Fibroblast of lung (primary cell): Measurements from ENCODE around the gene PUS10. TPM values are rescaled to one million over a fixed set of nuclear protein-coding genes. Genes with fewer than 3 reads are reported as not detected.
"Not testable (repeated sequence)": the region's sequence is repeated elsewhere in the genome, so short reads cannot be mapped to it uniquely, and the experiment has no call there.

Source experiments
- DNase-seq, 2 donors: peaks; one replicate each; pipeline versions ENCODE4 v3.0.0 to v3.0.0-alpha.2; 2010; ENCODE audit warnings: low read depth in 2 of 2
- H2AFZ ChIP-seq: 2 replicates; pipeline ENCODE4 v1.5.1; 2012; ENCODE audit warnings: low read length, control low read depth, inconsistent platforms
- H3K27ac ChIP-seq: 2 replicates; pipeline ENCODE4 v1.5.1; 2011; ENCODE audit warnings: low read length, control low read depth; ENCODE audit not compliant: insufficient read depth
- H3K27me3 ChIP-seq: 2 replicates; pipeline ENCODE4 v1.5.1; 2011; ENCODE audit warnings: mild to moderate bottlenecking, low read length; ENCODE audit not compliant: control insufficient read depth, insufficient read depth
- H3K36me3 ChIP-seq: 2 replicates; pipeline ENCODE4 v1.5.1; 2011; ENCODE audit warnings: low read length; ENCODE audit not compliant: control insufficient read depth, insufficient read depth
- H3K4me1 ChIP-seq: 2 replicates; pipeline ENCODE4 v1.5.1; 2011; ENCODE audit warnings: low read length; ENCODE audit not compliant: control insufficient read depth, insufficient read depth; ENCODE audit errors: extremely low read depth
- H3K4me2 ChIP-seq: 2 replicates; pipeline ENCODE4 v1.5.1; 2011; ENCODE audit warnings: low read length, control low read depth; ENCODE audit not compliant: insufficient read depth; ENCODE audit errors: extremely low read depth
- H3K4me3 ChIP-seq, 4 experiments: fragments of 200-600 bp in 1 of 4; sonication (generic) in 1 of 4; replicated peaks in 1 of 4; 2 replicates each; pipeline ENCODE4 v1.5.1; 2011 to 2016; ENCODE audit warnings: low read length in 4 of 4, low read depth in 3 of 4, mild to moderate bottlenecking in 3 of 4, control low read depth in 2 of 4, inconsistent platforms in 1 of 4, mixed read lengths in 1 of 4; ENCODE audit not compliant: insufficient read depth in 1 of 4; ENCODE audit errors: control extremely low read depth in 1 of 4
- H3K79me2 ChIP-seq: 2 replicates; pipeline ENCODE4 v1.5.1; 2012; ENCODE audit warnings: mild to moderate bottlenecking, low read length, inconsistent platforms; ENCODE audit not compliant: control insufficient read depth, insufficient read depth
- H3K9ac ChIP-seq: 2 replicates; pipeline ENCODE4 v1.5.1; 2011; ENCODE audit warnings: mild to moderate bottlenecking, low read length, control low read depth; ENCODE audit not compliant: insufficient read depth
- H3K9me3 ChIP-seq: 2 replicates; pipeline ENCODE4 v1.5.1; 2012; ENCODE audit warnings: low read depth, low read length; ENCODE audit not compliant: control insufficient read depth, insufficient read depth
- H4K20me1 ChIP-seq: 2 replicates; pipeline ENCODE4 v1.5.1; 2011; ENCODE audit warnings: low read length; ENCODE audit not compliant: control insufficient read depth, insufficient read depth; ENCODE audit errors: extremely low read depth
- EZH2 ChIP-seq: IDR thresholded peaks from 2 replicates; pipeline ENCODE4 v1.5.1; 2012; ENCODE audit warnings: low read length, control low read depth, mild to moderate bottlenecking; ENCODE audit errors: missing control alignments
- polyA plus RNA-seq, 2 donors: library from polyadenylated mRNA; depleted of rRNA in 1 of 2; stranded (reverse) in 1 of 2; unstranded in 1 of 2; fragments of >200 nt; gene quantifications; 2 replicates each; pipeline ENCODE4 v1.2.1, GENCODE V29; 2011 to 2012; ENCODE audit warnings: missing spikeins in 1 of 2
- total RNA-seq: library from RNA; depleted of rRNA; stranded (reverse); fragments of >200 nt; gene quantifications from 2 replicates; pipeline ENCODE4 v1.2.1, GENCODE V29; 2014
- TF ChIP-seq, protein P1 (sequence below), 2 donors: IDR thresholded peaks in 1 of 2; conservative IDR thresholded peaks in 1 of 2; 1 replicate in 1 of 2; 2 replicates in 1 of 2; pipeline ENCODE4 v1.5.1; 2011 to 2012; ENCODE audit warnings: low read length in 2 of 2, control low read depth in 1 of 2, inconsistent platforms in 1 of 2, low read depth in 1 of 2, mild to moderate bottlenecking in 1 of 2

The PUS10 gene
- total and polyA plus RNA-seq, 2 donors (not counting 1 experiment from before 2014, with no cell fraction given): 6.0 to 9.2 TPM

DNA sequence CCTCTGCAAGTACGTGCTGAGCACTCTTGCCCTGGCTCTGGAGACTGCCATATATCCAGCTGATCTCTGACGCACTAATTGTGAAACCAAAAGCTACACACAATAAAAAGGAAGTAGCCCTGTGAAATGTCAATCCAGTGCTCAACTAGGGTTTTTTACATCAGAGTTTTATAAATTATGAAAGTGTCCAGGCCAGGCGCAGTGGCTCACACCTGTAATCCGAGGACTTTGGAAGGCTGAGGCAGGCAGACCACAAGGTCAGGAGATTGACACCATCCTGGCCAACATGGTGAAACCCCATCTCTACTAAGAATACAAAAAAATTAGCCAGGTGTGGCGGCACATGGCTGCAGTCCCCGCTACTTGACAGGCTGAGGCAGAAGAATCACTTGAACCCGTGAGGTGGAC, 25.1 kb downstream of the PUS10 start:
- H3K4me3 ChIP-seq: no peak overlapping the region
- TF ChIP-seq EZH2: no peak
- TF ChIP-seq, protein P1, sequence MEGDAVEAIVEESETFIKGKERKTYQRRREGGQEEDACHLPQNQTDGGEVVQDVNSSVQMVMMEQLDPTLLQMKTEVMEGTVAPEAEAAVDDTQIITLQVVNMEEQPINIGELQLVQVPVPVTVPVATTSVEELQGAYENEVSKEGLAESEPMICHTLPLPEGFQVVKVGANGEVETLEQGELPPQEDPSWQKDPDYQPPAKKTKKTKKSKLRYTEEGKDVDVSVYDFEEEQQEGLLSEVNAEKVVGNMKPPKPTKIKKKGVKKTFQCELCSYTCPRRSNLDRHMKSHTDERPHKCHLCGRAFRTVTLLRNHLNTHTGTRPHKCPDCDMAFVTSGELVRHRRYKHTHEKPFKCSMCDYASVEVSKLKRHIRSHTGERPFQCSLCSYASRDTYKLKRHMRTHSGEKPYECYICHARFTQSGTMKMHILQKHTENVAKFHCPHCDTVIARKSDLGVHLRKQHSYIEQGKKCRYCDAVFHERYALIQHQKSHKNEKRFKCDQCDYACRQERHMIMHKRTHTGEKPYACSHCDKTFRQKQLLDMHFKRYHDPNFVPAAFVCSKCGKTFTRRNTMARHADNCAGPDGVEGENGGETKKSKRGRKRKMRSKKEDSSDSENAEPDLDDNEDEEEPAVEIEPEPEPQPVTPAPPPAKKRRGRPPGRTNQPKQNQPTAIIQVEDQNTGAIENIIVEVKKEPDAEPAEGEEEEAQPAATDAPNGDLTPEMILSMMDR (conservative IDR thresholded peaks at IDR 0.05 in 1 of 2, IDR thresholded peaks at IDR 0.05 in 1 of 2; ENCODE audit: low read depth in 1 of 2, low read length in 2 of 2): no peak
- no peaks in the 10 kb centered on the region for H3K79me2 ChIP-seq
- no peak overlapping the region for H3K27ac ChIP-seq
- no peak for DNase-seq
- no peaks in the 10 kb centered on the region for H3K36me3 ChIP-seq
- no peaks in the 10 kb centered on the region for H3K4me1 ChIP-seq
- no peaks in the 10 kb centered on the region for H3K9me3 ChIP-seq
- no peak overlapping the region for H3K9ac ChIP-seq
- H3K27me3 ChIP-seq: no peaks in the 10 kb centered on the region
- H2AFZ ChIP-seq: no peak overlapping the region
- no peaks in the 10 kb centered on the region for H4K20me1 ChIP-seq
- no peak overlapping the region for H3K4me2 ChIP-seq

DNA sequence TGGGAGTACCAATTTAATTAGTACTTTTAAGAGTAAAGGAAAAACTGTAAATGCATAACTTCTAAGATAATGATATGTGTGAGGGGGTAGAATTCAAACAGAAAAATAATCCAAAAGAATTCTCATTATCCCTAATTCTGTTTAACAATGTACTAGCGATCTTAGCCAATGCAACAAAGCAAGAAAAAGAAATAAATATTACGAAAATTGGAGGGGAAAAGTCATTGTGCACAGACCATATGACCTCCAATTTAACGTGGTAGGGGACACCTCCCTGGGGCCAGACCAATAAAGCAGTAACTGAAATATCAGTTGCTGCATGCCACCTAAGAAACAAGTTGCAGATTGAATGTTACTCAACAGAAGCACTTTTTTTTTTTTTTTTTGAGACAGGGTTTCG, 26.4 kb downstream of the PUS10 start:
- Histone ChIP-seq H3K9me3 (no peaks in the 10 kb centered on the region), H3K9ac (no peak overlapping the region), H3K4me2 (no peak overlapping the region), H2AFZ (no peak overlapping the region), H3K27me3 (no peaks in the 10 kb centered on the region), H3K4me1 (no peaks in the 10 kb centered on the region), H4K20me1 (no peaks in the 10 kb centered on the region), H3K27ac (no peak overlapping the region), H3K79me2 (no peaks in the 10 kb centered on the region), H3K4me3 (no peak overlapping the region), H3K36me3 (no peaks in the 10 kb centered on the region)
- no peak for TF ChIP-seq EZH2
- TF ChIP-seq, protein P1 (conservative IDR thresholded peaks at IDR 0.05 in 1 of 2, IDR thresholded peaks at IDR 0.05 in 1 of 2; ENCODE audit: low read depth in 1 of 2, low read length in 2 of 2): no peak
- DNase-seq: no peak

DNA sequence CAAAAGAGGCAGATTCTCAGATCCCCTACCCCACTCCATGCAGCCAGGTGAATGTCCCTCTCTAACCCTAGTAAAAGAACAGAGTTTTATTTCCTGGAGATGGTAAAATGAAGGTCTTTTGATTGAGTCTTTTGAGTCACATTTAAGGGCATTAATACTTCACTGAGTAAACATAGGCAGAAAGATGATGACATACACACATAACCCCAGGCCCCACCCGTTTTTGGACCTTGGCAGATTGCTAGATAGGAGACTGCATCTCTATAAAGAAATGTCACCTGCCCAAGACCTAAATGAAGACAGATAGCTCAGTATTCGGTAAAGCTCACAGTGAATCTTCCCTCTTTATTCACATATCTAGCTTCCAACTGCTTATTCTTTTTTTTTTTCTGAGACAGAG, 28.8 kb downstream of the PUS10 start:
- no peak overlapping the region for H3K9ac ChIP-seq
- no peaks in the 10 kb centered on the region for H3K9me3 ChIP-seq
- no peaks in the 10 kb centered on the region for H4K20me1 ChIP-seq
- no peak overlapping the region for H3K27ac ChIP-seq
- H3K36me3 ChIP-seq: no peaks in the 10 kb centered on the region
- TF ChIP-seq, protein P1 (conservative IDR thresholded peaks at IDR 0.05 in 1 of 2, IDR thresholded peaks at IDR 0.05 in 1 of 2; ENCODE audit: low read depth in 1 of 2, low read length in 2 of 2): no peak
- no peak for TF ChIP-seq EZH2
- H3K27me3 ChIP-seq: no peaks in the 10 kb centered on the region
- DNase-seq: peak in 1 of 2 donors; percentile 16
- H3K4me3 ChIP-seq: no peak overlapping the region
- no peak overlapping the region for H3K4me2 ChIP-seq
- no peaks in the 10 kb centered on the region for H3K79me2 ChIP-seq
- no peak overlapping the region for H2AFZ ChIP-seq
- no peaks in the 10 kb centered on the region for H3K4me1 ChIP-seq

DNA sequence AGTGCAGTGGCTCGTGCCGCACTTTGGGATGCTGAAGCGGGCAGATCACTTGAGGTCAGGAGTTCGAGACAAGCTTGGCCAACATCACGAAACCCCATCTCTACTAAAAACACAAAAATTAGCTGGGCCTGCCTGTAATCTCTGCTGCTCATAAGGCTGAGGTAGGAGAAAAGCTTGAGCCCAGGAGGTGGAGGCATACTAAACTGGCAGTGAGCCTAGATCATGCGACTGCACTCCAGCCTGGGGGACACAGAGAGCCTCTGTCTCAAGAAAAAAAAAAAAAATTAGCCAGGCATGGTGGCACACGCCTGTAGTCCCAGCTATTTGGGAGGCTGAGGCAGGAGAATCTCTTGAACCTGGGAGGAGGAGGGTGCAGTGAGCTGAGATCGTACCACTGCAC, 30.4 kb downstream of the PUS10 start:
- not testable (repeated sequence) for H3K9me3 ChIP-seq, H3K27me3 ChIP-seq, H3K36me3 ChIP-seq, H3K4me1 ChIP-seq, H3K27ac ChIP-seq, H3K4me2 ChIP-seq, H3K4me3 ChIP-seq, H3K9ac ChIP-seq, H4K20me1 ChIP-seq, DNase-seq, H2AFZ ChIP-seq, H3K79me2 ChIP-seq
